Stimulated activated naive CD8-positive, alpha-beta T cell treated with anti-CD3 and anti-CD28 coated beads, Interleukin-15, Interleukin-2, amounts not matched to agents 100 ng/mL and 50 ng/mL, for 24 hours (primary cell): ENCODE data around the gene LRRC15.

ENCODE experiments used
- H3K27ac Mint-ChIP-seq: one replicate; pipeline ENCODE4 v1.8.0; 2021; ENCODE audit warnings: mild to moderate bottlenecking, mixed read lengths
- H3K27me3 Mint-ChIP-seq: one replicate; pipeline ENCODE4 v1.8.0; 2021; ENCODE audit warnings: mixed read lengths
- H3K36me3 Mint-ChIP-seq: one replicate; pipeline ENCODE4 v1.8.0; 2021; ENCODE audit warnings: low read depth, mixed read lengths
- H3K4me1 Mint-ChIP-seq: one replicate; pipeline ENCODE4 v1.8.0; 2021; ENCODE audit warnings: low read depth, mixed read lengths
- H3K4me3 Mint-ChIP-seq: one replicate; pipeline ENCODE4 v1.8.0; 2021; ENCODE audit warnings: mild to moderate bottlenecking, mixed read lengths
- H3K9me3 Mint-ChIP-seq: one replicate; pipeline ENCODE4 v1.8.0; 2021; ENCODE audit warnings: mixed read lengths

LRRC15 gene

DNA sequence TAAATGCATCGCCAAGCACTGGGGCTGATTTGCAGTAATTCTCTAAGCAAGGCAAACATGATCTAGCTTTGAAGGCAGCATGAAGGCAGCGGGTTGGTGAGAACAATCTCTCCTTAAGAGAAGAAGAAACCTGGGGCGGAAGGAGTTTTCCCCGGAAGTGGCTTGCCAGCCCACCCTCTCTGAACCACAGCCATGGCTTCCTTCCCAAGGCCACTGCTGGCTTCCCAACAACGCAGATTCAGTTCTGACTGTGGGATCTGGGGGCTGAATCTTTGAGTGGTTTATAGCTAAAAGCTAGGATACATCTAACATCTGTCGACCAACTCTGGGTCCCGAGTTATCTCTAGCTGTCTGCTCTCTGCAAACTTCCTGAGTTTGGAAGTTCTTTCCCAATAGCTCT lies 14.2 kb downstream of the LRRC15 start:
- Mint-ChIP-seq H3K9me3 (no peaks in the 10 kb centered on the region), H3K27me3 (peaks cover 3% of the 10 kb centered on the region), H3K4me3 (no peak overlapping the region), H3K36me3 (no peaks in the 10 kb centered on the region), H3K27ac (no peak overlapping the region), H3K4me1 (no peaks in the 10 kb centered on the region)

- H3K27ac Mint-ChIP-seq = no peak overlapping the region
These were observed 15.2 kb downstream of the LRRC15 start for GRCh38 chr3:194354315-194354714.

GRCh38 chr3:194352667-194353246 lies 16.8 kb downstream of the LRRC15 start:
- Mint-ChIP-seq H3K9me3 (no peaks in the 10 kb centered on the region), H3K27me3 (no peaks in the 10 kb centered on the region), H3K27ac (no peak overlapping the region), H3K4me3 (no peak overlapping the region), H3K36me3 (no peaks in the 10 kb centered on the region), H3K4me1 (no peaks in the 10 kb centered on the region)

More at GRCh38 chr3:194354315-194354714, 15.2 kb downstream of the LRRC15 start:
- H3K4me3 Mint-ChIP-seq = no peak overlapping the region
- H3K4me1 Mint-ChIP-seq = no peaks in the 10 kb centered on the region
- H3K27me3 Mint-ChIP-seq = peaks cover 3% of the 10 kb centered on the region
- no peaks in the 10 kb centered on the region for H3K36me3 Mint-ChIP-seq
- H3K9me3 Mint-ChIP-seq = no peaks in the 10 kb centered on the region

GRCh38 chr3:194351952-194352536 lies 17.5 kb downstream of the LRRC15 start:
- no peaks in the 10 kb centered on the region for H3K27me3 Mint-ChIP-seq
- no peaks in the 10 kb centered on the region for H3K4me1 Mint-ChIP-seq
- H3K9me3 Mint-ChIP-seq = no peaks in the 10 kb centered on the region
- no peak overlapping the region for H3K27ac Mint-ChIP-seq
- H3K36me3 Mint-ChIP-seq = no peaks in the 10 kb centered on the region
- no peak overlapping the region for H3K4me3 Mint-ChIP-seq

GRCh38 chr3:194351080-194351672 lies 18.4 kb downstream of the LRRC15 start, which contains the start of gene CPN2:
CPN2 (minus strand) TSS chr3:194351328; CDS start chr3:194342702, 8,626 bp downstream.
- no peaks in the 10 kb centered on the region for H3K27me3 Mint-ChIP-seq
- H3K9me3 Mint-ChIP-seq = no peaks in the 10 kb centered on the region
- no peak within 1 kb of the TSS for H3K4me3 Mint-ChIP-seq
- no peaks in the 10 kb centered on the region for H3K4me1 Mint-ChIP-seq
- H3K27ac Mint-ChIP-seq = no peak within 1 kb of the TSS
- no peaks in the 10 kb centered on the region for H3K36me3 Mint-ChIP-seq

DNA sequence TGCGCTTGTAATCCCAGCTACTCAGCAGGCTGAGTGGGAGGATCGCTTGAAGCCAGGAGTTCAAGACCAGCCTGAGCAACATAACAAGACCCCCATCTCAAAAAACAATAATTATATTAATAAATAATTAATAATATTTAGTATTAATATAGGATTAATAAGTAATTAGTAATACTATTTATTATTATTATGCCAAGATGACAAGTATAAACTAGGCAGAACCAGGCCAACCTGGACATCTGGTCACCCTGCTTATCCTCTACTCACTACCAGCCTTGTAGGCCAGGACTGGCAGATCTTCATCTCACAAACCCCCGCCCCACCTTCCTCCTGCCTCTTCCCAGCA lies 18.8 kb downstream of the LRRC15 start:
- no peak overlapping the region for H3K27ac Mint-ChIP-seq
- H3K27me3 Mint-ChIP-seq = no peaks in the 10 kb centered on the region
- no peaks in the 10 kb centered on the region for H3K4me1 Mint-ChIP-seq
- H3K9me3 Mint-ChIP-seq = no peaks in the 10 kb centered on the region
- H3K36me3 Mint-ChIP-seq = no peaks in the 10 kb centered on the region
- H3K4me3 Mint-ChIP-seq = no peak overlapping the region

DNA sequence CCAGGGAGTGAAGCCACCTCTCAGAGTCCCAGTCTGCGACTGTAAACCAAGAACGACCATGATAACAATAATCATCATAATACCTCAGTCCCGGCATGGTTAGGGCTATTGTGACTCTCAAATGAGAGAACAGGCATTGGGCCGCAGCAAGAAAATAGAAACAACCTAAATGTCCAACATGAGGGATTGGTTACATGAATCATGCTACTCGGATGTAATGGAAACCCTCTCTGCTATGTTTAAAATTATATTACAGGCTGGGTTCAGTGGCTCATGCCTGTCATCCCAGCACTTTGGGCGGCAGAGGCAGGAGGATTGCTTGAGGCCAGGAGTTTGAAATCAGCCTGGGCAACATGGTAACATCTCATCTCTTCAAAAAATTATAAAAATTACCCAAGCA lies 21.2 kb downstream of the LRRC15 start:
- H3K9me3 Mint-ChIP-seq = no peaks in the 10 kb centered on the region
- H3K4me1 Mint-ChIP-seq = no peaks in the 10 kb centered on the region
- H3K27me3 Mint-ChIP-seq = no peaks in the 10 kb centered on the region
- H3K4me3 Mint-ChIP-seq = no peak overlapping the region
- H3K36me3 Mint-ChIP-seq = no peaks in the 10 kb centered on the region
- no peak overlapping the region for H3K27ac Mint-ChIP-seq

DNA sequence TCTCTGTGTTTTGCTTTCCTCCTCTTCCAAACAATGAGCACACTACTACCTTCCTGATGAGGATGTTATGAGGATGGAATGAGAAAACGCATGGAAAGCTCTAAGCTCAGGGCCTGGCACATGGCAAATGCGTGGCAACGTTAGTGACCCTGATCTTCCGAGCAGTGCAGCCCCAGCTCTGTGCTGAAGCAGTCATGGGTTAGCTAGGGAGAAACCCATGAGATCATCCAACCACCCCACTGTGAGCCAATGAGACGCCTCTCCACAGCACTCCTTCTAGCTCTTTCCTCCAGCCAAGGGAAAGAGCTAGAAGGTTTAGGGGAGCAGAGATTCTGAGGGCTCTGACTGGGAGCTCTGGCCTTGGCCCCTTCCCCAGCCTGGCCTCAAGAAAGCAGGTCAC lies 22.9 kb downstream of the LRRC15 start:
- Mint-ChIP-seq H3K9me3 (no peaks in the 10 kb centered on the region), H3K4me3 (no peak overlapping the region), H3K27ac (no peak overlapping the region), H3K4me1 (no peaks in the 10 kb centered on the region), H3K36me3 (no peaks in the 10 kb centered on the region), H3K27me3 (no peaks in the 10 kb centered on the region)

- no peaks in the 10 kb centered on the region for H3K27me3 Mint-ChIP-seq
These were observed 23.5 kb downstream of the LRRC15 start for GRCh38 chr3:194346035-194346434.

DNA sequence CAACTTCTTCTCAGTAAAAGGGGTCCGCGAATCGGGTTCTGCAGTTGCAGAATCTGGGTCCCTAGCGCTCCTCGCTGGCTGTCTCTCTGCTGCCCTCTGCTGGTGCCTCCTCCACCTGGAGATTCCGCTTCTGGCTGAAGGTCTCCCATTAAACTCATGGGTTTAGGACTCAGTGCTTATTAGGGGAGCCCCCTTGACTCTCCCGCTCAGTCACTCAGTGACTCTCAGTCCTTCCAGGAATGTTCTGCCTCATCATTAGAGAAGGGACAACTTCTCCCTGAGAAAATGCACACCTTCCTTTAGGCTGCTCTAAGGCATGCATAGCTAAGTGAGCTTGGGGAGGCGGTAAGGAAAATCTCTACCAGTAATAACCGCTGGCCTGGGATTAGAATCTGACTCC lies 25.5 kb downstream of the LRRC15 start:
- Mint-ChIP-seq H3K4me3 (no peak overlapping the region), H3K27me3 (no peaks in the 10 kb centered on the region), H3K4me1 (no peaks in the 10 kb centered on the region), H3K36me3 (no peaks in the 10 kb centered on the region), H3K27ac (no peak overlapping the region), H3K9me3 (no peaks in the 10 kb centered on the region)

More at GRCh38 chr3:194346035-194346434, 23.5 kb downstream of the LRRC15 start:
- Mint-ChIP-seq H3K4me1 (no peaks in the 10 kb centered on the region), H3K36me3 (no peaks in the 10 kb centered on the region), H3K27ac (no peak overlapping the region), H3K4me3 (no peak overlapping the region), H3K9me3 (no peaks in the 10 kb centered on the region)

DNA sequence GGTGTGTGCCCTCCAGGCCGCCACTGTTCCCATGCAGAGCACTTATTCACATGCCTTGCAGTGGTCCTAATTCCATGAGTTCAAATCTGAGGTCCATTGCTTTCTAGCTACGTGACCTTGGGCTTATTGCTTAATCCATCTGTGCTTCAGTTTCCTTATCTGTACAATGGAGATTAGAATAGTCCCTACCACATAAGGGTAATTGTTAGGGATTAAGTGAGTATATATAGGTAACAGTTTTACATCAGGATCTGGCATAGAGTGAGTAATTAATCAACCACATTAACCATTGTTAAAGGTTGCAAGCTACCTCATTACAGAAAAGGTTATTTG lies 26.0 kb downstream of the LRRC15 start:
- H3K27me3 Mint-ChIP-seq = no peaks in the 10 kb centered on the region
- no peaks in the 10 kb centered on the region for H3K4me1 Mint-ChIP-seq
- no peaks in the 10 kb centered on the region for H3K36me3 Mint-ChIP-seq
- H3K27ac Mint-ChIP-seq = no peak overlapping the region
- no peaks in the 10 kb centered on the region for H3K9me3 Mint-ChIP-seq
- H3K4me3 Mint-ChIP-seq = no peak overlapping the region

- H3K27me3 Mint-ChIP-seq = no peaks in the 10 kb centered on the region
- H3K9me3 Mint-ChIP-seq = no peaks in the 10 kb centered on the region
- no peak overlapping the region for H3K27ac Mint-ChIP-seq
- H3K36me3 Mint-ChIP-seq = no peaks in the 10 kb centered on the region
- no peaks in the 10 kb centered on the region for H3K4me1 Mint-ChIP-seq
- H3K4me3 Mint-ChIP-seq = no peak overlapping the region
These were observed 26.5 kb downstream of the LRRC15 start for GRCh38 chr3:194342861-194343560.

GRCh38 chr3:194340757-194341400 lies 28.7 kb downstream of the LRRC15 start:
- Mint-ChIP-seq H3K27me3 (peaks cover 4% of the 10 kb centered on the region), H3K9me3 (no peaks in the 10 kb centered on the region), H3K36me3 (no peaks in the 10 kb centered on the region), H3K4me1 (no peaks in the 10 kb centered on the region), H3K27ac (no peak overlapping the region), H3K4me3 (no peak overlapping the region)

DNA sequence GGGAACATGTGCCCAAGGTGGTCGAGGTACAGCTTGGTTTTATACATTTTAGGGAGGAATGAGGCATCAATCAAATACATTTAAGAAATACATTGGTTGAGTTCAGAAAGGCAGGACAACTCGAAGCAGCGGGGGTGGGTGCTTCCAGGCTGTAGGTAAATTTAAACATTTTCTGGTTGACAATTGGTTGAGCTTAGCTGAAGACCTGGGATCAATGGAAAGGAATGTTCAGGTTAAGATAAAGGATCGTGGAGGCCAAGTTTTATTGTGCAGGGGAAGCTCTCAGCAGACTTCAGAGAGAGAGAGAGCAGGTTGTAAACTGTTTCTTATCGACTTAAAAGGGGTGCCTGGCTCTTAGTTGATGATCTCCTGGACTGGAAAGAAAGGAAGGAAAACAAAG lies 29.7 kb downstream of the LRRC15 start:
- H3K4me1 Mint-ChIP-seq = no peaks in the 10 kb centered on the region
- H3K9me3 Mint-ChIP-seq = no peaks in the 10 kb centered on the region
- H3K27me3 Mint-ChIP-seq = peaks cover 4% of the 10 kb centered on the region
- H3K36me3 Mint-ChIP-seq = no peaks in the 10 kb centered on the region
- no peak overlapping the region for H3K27ac Mint-ChIP-seq
- H3K4me3 Mint-ChIP-seq = no peak overlapping the region

DNA sequence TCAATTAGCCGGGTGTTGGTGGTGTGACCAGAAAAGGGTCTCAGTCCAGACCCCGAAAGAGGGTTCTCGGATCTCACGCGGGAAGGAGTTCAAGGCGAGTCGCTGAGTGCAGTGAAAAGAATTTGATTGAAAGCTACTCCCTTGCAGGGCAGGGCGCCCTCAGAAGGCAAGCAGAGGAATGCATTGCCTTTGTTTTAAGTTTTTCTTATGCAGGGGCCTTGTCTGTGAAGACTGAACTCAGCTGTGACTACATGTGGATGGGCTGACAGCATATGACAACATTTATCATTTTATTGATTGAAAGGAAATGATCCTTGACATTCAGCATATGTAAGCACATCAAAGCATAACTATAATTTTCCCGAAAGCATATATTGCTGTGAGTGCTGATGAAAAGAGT lies 30.2 kb downstream of the LRRC15 start:
- H3K27me3 Mint-ChIP-seq = peaks cover 5% of the 10 kb centered on the region
- no peak overlapping the region for H3K27ac Mint-ChIP-seq
- H3K4me1 Mint-ChIP-seq = no peaks in the 10 kb centered on the region
- H3K4me3 Mint-ChIP-seq = no peak overlapping the region
- H3K9me3 Mint-ChIP-seq = no peaks in the 10 kb centered on the region
- no peaks in the 10 kb centered on the region for H3K36me3 Mint-ChIP-seq
